ENCODE measurements around the gene UBE2S. TPM values are rescaled to one million over a fixed set of nuclear protein-coding genes. Genes with fewer than 3 reads are reported as not detected.

The UBE2S gene
- polyA plus RNA-seq, 3 donors, result 16.1 to 40.9 (median 21.9) TPM

DNA sequence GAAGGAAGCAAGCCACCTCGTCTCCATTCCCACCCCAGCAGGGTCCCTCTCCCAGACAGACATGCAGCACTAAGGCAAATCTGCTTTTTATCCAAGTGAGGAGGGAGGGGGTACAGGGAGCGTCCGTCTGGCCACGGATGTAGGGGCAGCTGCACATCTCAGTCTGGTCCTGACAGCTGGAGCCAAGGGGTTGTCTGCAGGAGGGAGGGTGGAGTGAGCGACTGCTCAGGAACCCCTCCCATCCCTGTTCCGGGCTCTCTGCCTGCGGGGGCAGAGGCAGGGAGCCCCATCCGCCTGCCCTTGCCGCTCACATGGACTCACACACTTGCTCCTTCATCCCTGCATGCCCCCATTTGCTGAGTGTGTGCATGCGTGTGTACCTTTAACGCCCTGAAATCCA lies 28.4 kb downstream of the UBE2S start:
- Mint-ChIP-seq H3K27ac (no peak overlapping the region), H3K27me3 (ENCODE audit: low read depth in 3 of 3) (peaks cover 35 to 56% (median 47%) of the 10 kb centered on the region in 3 donors), H3K36me3 (peaks cover 0 to 5% of the 10 kb centered on the region in 2 donors), H3K4me3 (no peak overlapping the region), H3K4me1 (peaks cover 12% of the 10 kb centered on the region), H3K9me3 (peaks cover 0 to 9% (median 0%) of the 10 kb centered on the region in 7 donors)
- peaks cover 0 to 41% of the 10 kb centered on the region in 2 donors for H3K27me3 ChIP-seq (ENCODE audit: control insufficient read depth in 2 of 2, insufficient read depth in 2 of 2, low read length in 2 of 2)
- no peak for TF ChIP-seq CTCF (IDR thresholded peaks at IDR 0.05)
- DNase-seq, result no peak
- H2AFZ ChIP-seq (ENCODE audit: insufficient read depth, low read depth, low read length, poor library complexity, severe bottlenecking), result no peak overlapping the region
- no peak overlapping the region for H3K4me2 ChIP-seq (replicated peaks; ENCODE audit: extremely low read depth, low read length, poor library complexity, severe bottlenecking)
- 65% methylated on average over 5 of the region's 11 CpGs for WGBS (ENCODE audit: insufficient coverage)
- intact Hi-C loops (cut with micrococcal nuclease), result no loop called here
- H3K4me3 ChIP-seq (replicated peaks in 1 of 3; ENCODE audit: low read depth in 2 of 3, low read length in 3 of 3), result no peak overlapping the region
- no peak overlapping the region for H3K9ac ChIP-seq (ENCODE audit: insufficient read depth, low read length, poor library complexity, severe bottlenecking)
- no peaks in the 10 kb centered on the region for H3K79me2 ChIP-seq (ENCODE audit: insufficient read depth, low read length)
- no peaks in the 10 kb centered on the region for H4K20me1 ChIP-seq (ENCODE audit: insufficient read depth, low read length)
- H3K9me3 ChIP-seq (replicated peaks in 1 of 2; ENCODE audit: control insufficient read depth in 1 of 2, insufficient read depth in 1 of 2, low read length in 2 of 2), result no peaks in the 10 kb centered on the region
- no peak overlapping the region for H3K27ac ChIP-seq (ENCODE audit: low read depth in 1 of 2, low read length in 2 of 2)
- peaks cover 9 to 10% of the 10 kb centered on the region in 2 donors for H3K4me1 ChIP-seq (ENCODE audit: control insufficient read depth in 1 of 2, insufficient read depth in 2 of 2, low read length in 2 of 2)
- no peaks in the 10 kb centered on the region for H3K36me3 ChIP-seq (replicated peaks in 1 of 2; ENCODE audit: control insufficient read depth in 1 of 2, insufficient read depth in 2 of 2, low read length in 2 of 2)

- no peaks in the 10 kb centered on the region for H4K20me1 ChIP-seq (ENCODE audit: insufficient read depth, low read length)
- Mint-ChIP-seq H3K4me1 (peaks cover 4% of the 10 kb centered on the region), H3K27ac (no peak overlapping the region), H3K9me3 (peaks cover 0 to 9% (median 0%) of the 10 kb centered on the region in 7 donors), H3K27me3 (ENCODE audit: low read depth in 3 of 3) (peaks cover 46 to 72% (median 54%) of the 10 kb centered on the region in 3 donors), H3K4me3 (no peak overlapping the region), H3K36me3 (peaks cover 0 to 5% of the 10 kb centered on the region in 2 donors)
- H3K9ac ChIP-seq (ENCODE audit: insufficient read depth, low read length, poor library complexity, severe bottlenecking), result no peak overlapping the region
- H3K9me3 ChIP-seq (replicated peaks in 1 of 2; ENCODE audit: control insufficient read depth in 1 of 2, insufficient read depth in 1 of 2, low read length in 2 of 2), result no peaks in the 10 kb centered on the region
- peaks cover 0 to 57% of the 10 kb centered on the region in 2 donors for H3K27me3 ChIP-seq (ENCODE audit: control insufficient read depth in 2 of 2, insufficient read depth in 2 of 2, low read length in 2 of 2)
- H3K4me1 ChIP-seq (ENCODE audit: control insufficient read depth in 1 of 2, insufficient read depth in 2 of 2, low read length in 2 of 2), result no peaks in the 10 kb centered on the region
- no peak overlapping the region for H2AFZ ChIP-seq (ENCODE audit: insufficient read depth, low read depth, low read length, poor library complexity, severe bottlenecking)
- H3K79me2 ChIP-seq (ENCODE audit: insufficient read depth, low read length), result no peaks in the 10 kb centered on the region
- no peak overlapping the region for H3K4me3 ChIP-seq (replicated peaks in 1 of 3; ENCODE audit: low read depth in 2 of 3, low read length in 3 of 3)
- no peak overlapping the region for H3K27ac ChIP-seq (ENCODE audit: low read depth in 1 of 2, low read length in 2 of 2)
- no peak for TF ChIP-seq CTCF (IDR thresholded peaks at IDR 0.05)
- H3K36me3 ChIP-seq (replicated peaks in 1 of 2; ENCODE audit: control insufficient read depth in 1 of 2, insufficient read depth in 2 of 2, low read length in 2 of 2), result no peaks in the 10 kb centered on the region
- DNase-seq, result no peak
- no peak overlapping the region for H3K4me2 ChIP-seq (replicated peaks; ENCODE audit: extremely low read depth, low read length, poor library complexity, severe bottlenecking)
- intact Hi-C loops (cut with micrococcal nuclease), result no loop called here
- 57% methylated on average over 42 of the region's 43 CpGs for WGBS (ENCODE audit: insufficient coverage)
Observed at GRCh38 chr19:55377356-55378131, 30.0 kb downstream of the UBE2S start.

All from CD14-positive monocyte (primary cell).